Fibroblast of lung (primary cell): ENCODE measurements around the gene PHLDA1.

ENCODE experiments used
- CTCF ChIP-seq, 2 donors: IDR thresholded peaks in 1 of 2; conservative IDR thresholded peaks in 1 of 2; 1 replicate in 1 of 2; 2 replicates in 1 of 2; pipeline ENCODE4 v1.5.1; 2011 to 2012; ENCODE audit warnings: low read length in 2 of 2, control low read depth in 1 of 2, inconsistent platforms in 1 of 2, low read depth in 1 of 2, mild to moderate bottlenecking in 1 of 2
- EZH2 ChIP-seq: IDR thresholded peaks from 2 replicates; pipeline ENCODE4 v1.5.1; 2012; ENCODE audit warnings: low read length, control low read depth, mild to moderate bottlenecking; ENCODE audit errors: missing control alignments

DNA sequence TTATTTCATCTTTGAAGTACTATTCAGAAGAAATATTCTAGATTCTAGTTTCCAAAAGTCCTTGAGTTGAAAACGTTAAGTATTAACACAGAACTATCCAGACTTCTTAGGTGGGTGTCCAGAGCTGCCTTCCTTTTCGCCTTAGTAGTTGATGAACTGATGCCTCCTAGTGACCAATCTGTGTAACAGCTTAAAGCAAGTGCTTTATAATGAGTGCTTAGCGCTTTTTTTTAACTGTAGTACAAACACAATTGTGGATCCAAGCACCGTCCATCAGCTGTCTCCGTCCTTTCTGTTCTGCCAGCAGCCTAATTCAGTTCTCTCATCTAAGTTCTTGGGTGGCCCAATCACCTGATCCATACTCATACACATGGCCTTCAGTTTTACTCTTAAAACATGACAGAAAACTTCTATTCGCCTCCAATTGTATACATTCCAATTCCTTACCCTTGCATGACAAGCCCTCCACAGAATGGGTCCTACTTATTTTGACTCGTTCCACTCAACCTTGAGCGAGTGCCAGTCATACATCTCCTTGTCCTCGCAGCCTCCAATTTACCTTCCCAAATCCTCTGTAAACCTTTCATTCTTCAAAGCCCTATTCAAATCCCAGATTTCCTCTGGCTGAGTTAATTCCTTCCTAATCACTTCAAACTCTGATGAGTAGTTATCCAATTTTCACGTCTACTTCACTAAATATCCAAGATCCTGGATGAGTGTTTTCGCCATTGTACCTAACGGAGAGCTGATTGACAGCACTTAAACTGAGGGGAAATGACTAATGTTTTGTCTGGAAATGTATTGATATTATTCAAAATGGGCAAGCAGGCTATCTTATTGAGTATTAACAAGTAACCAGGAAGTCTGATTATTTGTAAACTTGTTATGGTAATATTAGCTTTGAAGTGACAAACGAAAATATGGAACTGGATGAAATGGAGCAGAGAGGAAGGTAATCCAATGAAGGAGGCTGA is 5.8 kb upstream of the PHLDA1 start:
- peak; percentile 75 to 80 for TF ChIP-seq CTCF (conservative IDR thresholded peaks at IDR 0.05 in 1 of 2, IDR thresholded peaks at IDR 0.05 in 1 of 2; ENCODE audit: low read depth in 1 of 2, low read length in 2 of 2)
- TF ChIP-seq EZH2: no peak
